K562 (cell line): ENCODE data around the gene TBC1D1. TPM values are rescaled to one million over a fixed set of nuclear protein-coding genes. Genes with fewer than 3 reads are reported as not detected.

Source experiments
- ATAC-seq: fragments of 200-7000 bp; cut with Tn5 transposase; 3 replicates; pipeline ENCODE4 v1.9.1; 2020; ENCODE audit warnings: moderate library complexity
- BruUV-seq: library from RNA; stranded (reverse); fragments of 400-500 nt; replicated peaks from 2 replicates; lab custom pipeline; 2021; lab: Mats Ljungman, UMichigan
- CTCF ChIA-PET: fragments of 300-600 bp; formaldehyde crosslinking; extraction: SDS; loops from one replicate; lab custom pipeline; 2021; ENCODE audit warnings: low intra/inter-chr PET ratio; lab: Yijun Ruan, JAX
- POLR2A ChIA-PET: fragments of 300-600, 350-650 bp; sonication (Branson Sonifier 250); formaldehyde crosslinking; extraction: SDS; loops from one replicate; lab custom pipeline; 2021; ENCODE audit warnings: antibody characterized with exemption, inconsistent platforms; lab: Yijun Ruan, JAX
- DNase-seq, 4 experiments: peaks; one replicate each; pipeline versions ENCODE4 v3.0.0 to v3.0.0-alpha.2; 2011 to 2018; ENCODE audit warnings: low spot score in 3 of 4, mixed read lengths in 3 of 4; ENCODE audit errors: extremely low read depth in 1 of 4
- FAIRE-seq: peaks from 2 replicates; lab custom pipeline; 2011; peaks lifted over from hg19 to GRCh38; lab: Jason Lieb, UNC
- H2AFZ ChIP-seq: 2 replicates; pipeline ENCODE4 v1.6.0; 2011; ENCODE audit warnings: low read depth, low read length, control low read depth, inconsistent platforms
- H3K27ac ChIP-seq: fragments of 200-600 bp; 3 replicates; pipeline ENCODE4 v1.8.0; 2011; ENCODE audit warnings: low read depth, mild to moderate bottlenecking, control low read depth, inconsistent platforms, low read length, moderate library complexity, mixed read lengths; ENCODE audit errors: extremely low read depth
- H3K27me3 ChIP-seq, 2 experiments: fragments of 300-600 bp in 1 of 2; 2 replicates in 1 of 2; 3 replicates in 1 of 2; pipeline versions ENCODE4 v1.6.0 to v1.8.0; 2011; ENCODE audit warnings: inconsistent platforms in 2 of 2, low read length in 2 of 2, mild to moderate bottlenecking in 1 of 2, mixed read lengths in 1 of 2, moderate library complexity in 1 of 2; ENCODE audit not compliant: control insufficient read depth in 2 of 2, insufficient read depth in 2 of 2
- H3K36me3 ChIP-seq: fragments of 300-600 bp; 3 replicates; pipeline ENCODE4 v1.8.0; 2011; ENCODE audit warnings: mild to moderate bottlenecking, low read length, inconsistent platforms; ENCODE audit not compliant: control insufficient read depth, insufficient read depth
- H3K4me1 ChIP-seq, 2 experiments: fragments of 200-600 bp in 1 of 2; replicated peaks in 1 of 2; 2 replicates in 1 of 2; 3 replicates in 1 of 2; pipeline versions ENCODE4 v1.5.1 to v1.8.0; 2011; ENCODE audit warnings: inconsistent platforms in 2 of 2, low read length in 2 of 2, mild to moderate bottlenecking in 1 of 2, mixed read lengths in 1 of 2, moderate library complexity in 1 of 2; ENCODE audit not compliant: control insufficient read depth in 2 of 2, insufficient read depth in 2 of 2
- H3K4me2 ChIP-seq: 2 replicates; pipeline ENCODE4 v1.6.1; 2011; ENCODE audit warnings: low read length, control low read depth, inconsistent platforms, mixed read lengths; ENCODE audit not compliant: insufficient read depth
- H3K4me3 ChIP-seq: fragments of 200-600 bp; sonication (generic), shearing (Covaris generic); 2 replicates; pipeline ENCODE4 v1.5.1; 2016; ENCODE audit warnings: control low read depth, inconsistent platforms
- H3K79me2 ChIP-seq: fragments of 200-600 bp; 3 replicates; pipeline ENCODE4 v1.8.0; 2011; ENCODE audit warnings: low read length, inconsistent platforms; ENCODE audit not compliant: control insufficient read depth, insufficient read depth
- H3K9ac ChIP-seq, 2 experiments: 2 replicates each; pipeline versions ENCODE4 v1.6.0 to v1.6.1; 2011; ENCODE audit warnings: low read depth in 2 of 2, low read length in 2 of 2, control low read depth in 1 of 2, inconsistent platforms in 1 of 2, mild to moderate bottlenecking in 1 of 2, mixed read lengths in 1 of 2; ENCODE audit not compliant: insufficient read depth in 1 of 2
- H3K9me1 ChIP-seq: one replicate; pipeline ENCODE4 v1.6.0; 2011; ENCODE audit warnings: inconsistent platforms, mild to moderate bottlenecking, low read length, moderate library complexity; ENCODE audit not compliant: control insufficient read depth, insufficient read depth
- H3K9me3 ChIP-seq: replicated peaks from 2 replicates; pipeline ENCODE4 v1.5.1; 2011; ENCODE audit warnings: low read depth, low read length, inconsistent platforms; ENCODE audit not compliant: control insufficient read depth, insufficient read depth
- H4K20me1 ChIP-seq: replicated peaks from 2 replicates; pipeline ENCODE4 v1.6.1; 2011; ENCODE audit warnings: low read length, inconsistent platforms, mixed read lengths; ENCODE audit not compliant: control insufficient read depth, insufficient read depth
- ETS1 ChIP-seq: conservative IDR thresholded peaks from 2 replicates; pipeline ENCODE4 v1.6.1; 2011; ENCODE audit warnings: low read depth, mild to moderate bottlenecking, low read length; ENCODE audit not compliant: control insufficient read depth
- GATAD2B ChIP-seq: fragments of 450-650 bp; IDR thresholded peaks from 2 replicates; pipeline ENCODE4 v1.6.1; 2017; ENCODE audit warnings: mild to moderate bottlenecking, borderline replicate concordance
- HDAC3 ChIP-seq: fragments of 450-650 bp; IDR thresholded peaks from 2 replicates; pipeline ENCODE4 v1.6.1; 2018; ENCODE audit warnings: borderline replicate concordance, mild to moderate bottlenecking, moderate library complexity; ENCODE audit not compliant: partially characterized antibody
- MCM2 ChIP-seq: fragments of 450-650 bp; IDR thresholded peaks from 2 replicates; pipeline ENCODE4 v1.6.1; 2017; ENCODE audit warnings: low read depth, mild to moderate bottlenecking
- NFIC ChIP-seq: fragments of 450-650 bp; IDR thresholded peaks from 2 replicates; pipeline ENCODE4 v1.6.1; 2017; ENCODE audit warnings: mild to moderate bottlenecking, inconsistent platforms
- NRF1 ChIP-seq, 2 experiments: fragments of 450-650 bp; IDR thresholded peaks in 1 of 2; conservative IDR thresholded peaks in 1 of 2; 2 replicates each; pipeline ENCODE4 v1.6.1; 2014; ENCODE audit warnings: mild to moderate bottlenecking in 2 of 2
- PKNOX1 ChIP-seq: fragments of 450-650 bp; IDR thresholded peaks from 2 replicates; pipeline ENCODE4 v1.6.1; 2016
- RFX7 ChIP-seq: fragments of 250-450 bp; sonication (Bioruptor Pico); IDR thresholded peaks from 2 replicates; pipeline ENCODE4 v1.5.1; 2021; ENCODE audit warnings: mild to moderate bottlenecking
- YBX1 ChIP-seq: fragments of 450-650 bp; IDR thresholded peaks from 2 replicates; pipeline ENCODE4 v1.7.1; 2016; ENCODE audit warnings: mild to moderate bottlenecking
- ZBTB40 ChIP-seq, 2 experiments: fragments of 450-650 bp in 1 of 2; sonication (generic) in 1 of 2; formaldehyde crosslinking in 1 of 2; IDR thresholded peaks; 2 replicates each; pipeline versions ENCODE4 v1.7.1 to v1.9.0; 2016 to 2022; ENCODE audit warnings: inconsistent platforms in 1 of 2, mild to moderate bottlenecking in 1 of 2, missing genetic modification reagents in 1 of 2
- ZNF384 ChIP-seq: IDR thresholded peaks from 2 replicates; pipeline ENCODE4 v1.6.1; 2012; ENCODE audit warnings: low read depth, low read length, improper control_type of control experiment
- WGBS: fragments of 100-300 bp; shearing (Covaris generic); methylation state at CpG from one replicate; pipeline ENCODE4 v1.1.6; 2016; ENCODE audit warnings: low coverage, mixed read lengths; ENCODE audit not compliant: insufficient coverage; ENCODE audit errors: missing lambda C conversion rate; 5-methylcytosine and 5-hydroxymethylcytosine counted together
- in situ Hi-C: fragments of 300-500 bp; cut with MboI; formaldehyde crosslinking; loops from 4 replicates; pipeline ENCODE4 v1.15.0; 2018; ENCODE audit warnings: inconsistent platforms, mixed read lengths
- intact Hi-C: fragments of 100-400 bp; cut with micrococcal nuclease; formaldehyde crosslinking; loops from 2 replicates; pipeline ENCODE4 v1.14.2; 2022
- polyA plus RNA-seq, 8 experiments: library from polyadenylated mRNA; depleted of rRNA in 4 of 8; stranded (reverse) in 5 of 8; unstranded in 3 of 8; fragments of >200 nt; fragmentation: Nextera tagmentation in 2 of 8; fragmentation: Illumina TruSeq in 1 of 8; extraction: Ambion mirVana in 2 of 8; extraction: Trizol in 1 of 8; gene quantifications; 2 replicates each; pipeline versions ENCODE4 v1.2.1 to v1.2.3, GENCODE V29; 2011 to 2014; ENCODE audit warnings: inconsistent platforms in 1 of 8, missing spikeins in 1 of 8
- total RNA-seq, 7 experiments: library from RNA; depleted of rRNA in 6 of 7; stranded (reverse); fragments of >200 nt in 6 of 7; fragmentation: Illumina TruSeq in 2 of 7; extraction: Trizol in 2 of 7; gene quantifications; 2 replicates each; pipeline versions ENCODE4 v1.2.1 to v1.2.3, GENCODE V29; 2011 to 2021; ENCODE audit warnings: low replicate concordance in 1 of 7

Gene TBC1D1
- total and polyA plus RNA-seq, 9 of the 15 experiments (the other 6 are each of a cell fraction or from before 2014, with no cell fraction given), result 0.59 to 14.2 (median 8.8) TPM

DNA sequence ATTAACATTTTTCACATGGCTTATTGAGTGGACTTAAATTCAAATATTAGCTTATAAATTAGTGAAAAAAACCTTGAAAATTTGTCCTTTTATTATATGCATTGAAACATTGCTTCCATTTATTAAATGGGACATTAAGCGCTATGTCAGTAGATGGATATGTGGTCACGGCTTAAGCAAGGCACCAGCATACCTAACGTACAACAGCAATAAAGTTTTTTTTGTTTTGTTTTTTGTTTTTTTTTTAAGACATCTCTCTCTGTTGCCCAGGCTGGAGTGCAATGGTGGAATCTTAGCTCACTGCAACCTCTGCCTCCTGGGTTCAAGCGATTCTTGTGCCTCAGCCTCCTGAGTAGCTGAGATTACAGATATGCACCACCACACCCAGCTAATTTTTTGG lies 32.8 kb upstream of the TBC1D1 start:
- in situ Hi-C loops, result no loop called here
- TF ChIP-seq NRF1 (conservative IDR thresholded peaks at IDR 0.05 in 1 of 2, IDR thresholded peaks at IDR 0.05 in 1 of 2), result no peak
- peak; percentile 88 for TF ChIP-seq ZBTB40 (IDR thresholded peaks at IDR 0.05)
- TF ChIP-seq ZBTB40 (CRISPR knock-in tag; IDR thresholded peaks at IDR 0.05), result peak; percentile 75
- TF ChIP-seq NFIC, result no peak
- TF ChIP-seq PKNOX1, result no peak
- no peak for TF ChIP-seq YBX1
- no peak for TF ChIP-seq RFX7 (CRISPR knock-in tag)
- TF ChIP-seq HDAC3, result no peak
- TF ChIP-seq MCM2, result no peak
- TF ChIP-seq ETS1, result no peak
- no peak for TF ChIP-seq GATAD2B
- peak; percentile 60 for TF ChIP-seq ZNF384

More for the DNA sequence above, 32.8 kb upstream of the TBC1D1 start:
- no peak overlapping the region for H3K27ac ChIP-seq
- ChIA-PET POLR2A (interaction anchor here (1.0 kb wide), 1 partner anchor 20 kb away, joined by 3 read pairs; no protein-coding TSS in a partner anchor), CTCF (no interaction called here)
- H3K9me3 ChIP-seq, result no peaks in the 10 kb centered on the region
- no peaks in the 10 kb centered on the region for H3K79me2 ChIP-seq
- H2AFZ ChIP-seq, result no peak overlapping the region
- ATAC-seq (no peak), DNase-seq (no peak), FAIRE-seq (no peak)
- intact Hi-C loops, result no loop called here
- H3K4me1 ChIP-seq, result no peaks in the 10 kb centered on the region
- H3K9ac ChIP-seq, result no peak overlapping the region
- WGBS, result 90% methylated on average over 4 of the region's 4 CpGs
- H3K27me3 ChIP-seq, result no peaks in the 10 kb centered on the region
- H4K20me1 ChIP-seq, result no peaks in the 10 kb centered on the region
- no peaks in the 10 kb centered on the region for H3K9me1 ChIP-seq
- BruUV-seq, result no TSS peak
- no peak overlapping the region for H3K4me3 ChIP-seq
- H3K4me2 ChIP-seq, result no peak overlapping the region
- peaks cover 68% of the 10 kb centered on the region for H3K36me3 ChIP-seq
